Thymus (tissue), 11 donors: Measurements from ENCODE around the gene C4orf33. TPM values are rescaled to one million over a fixed set of nuclear protein-coding genes. Genes with fewer than 3 reads are reported as not detected.
A peak's percentile ranks its signal among the peaks of the same experiment; 100 is the strongest.

ENCODE experiments used
- DNase-seq, 9 donors: peaks; one replicate each; pipeline ENCODE4 v3.0.0-alpha.2; 2013; ENCODE audit warnings: low spot score in 9 of 9, low read depth in 6 of 9, missing footprints in 1 of 9
- H3K27ac ChIP-seq, 2 donors: one replicate each; pipeline ENCODE4 v1.5.1; 2013; ENCODE audit warnings: control low read depth in 1 of 2, low read depth in 1 of 2, low read length in 1 of 2, mild to moderate bottlenecking in 1 of 2, moderate library complexity in 1 of 2
- H3K27me3 ChIP-seq, 2 donors: one replicate each; pipeline ENCODE4 v1.5.1; 2013; ENCODE audit warnings: low read length in 1 of 2; ENCODE audit not compliant: control insufficient read depth in 2 of 2, insufficient read depth in 1 of 2
- H3K36me3 ChIP-seq, 2 donors: one replicate each; pipeline ENCODE4 v1.5.1; 2013; ENCODE audit warnings: low read length in 1 of 2, mild to moderate bottlenecking in 1 of 2, moderate library complexity in 1 of 2; ENCODE audit not compliant: control insufficient read depth in 2 of 2, insufficient read depth in 2 of 2
- H3K4me1 ChIP-seq, 2 donors: one replicate each; pipeline ENCODE4 v1.5.1; 2013; ENCODE audit warnings: low read length in 2 of 2; ENCODE audit not compliant: control insufficient read depth in 2 of 2, insufficient read depth in 2 of 2
- H3K4me3 ChIP-seq, 2 donors: one replicate each; pipeline ENCODE4 v1.5.1; 2013; ENCODE audit warnings: low read length in 2 of 2, control low read depth in 1 of 2, mild to moderate bottlenecking in 1 of 2
- H3K9me3 ChIP-seq, 2 donors: one replicate each; pipeline ENCODE4 v1.5.1; 2013; ENCODE audit warnings: low read length in 1 of 2, mild to moderate bottlenecking in 1 of 2; ENCODE audit not compliant: control insufficient read depth in 2 of 2, insufficient read depth in 1 of 2
- WGBS: extraction: QIAGEN DNeasy Blood & Tissue Kit; methylation state at CpG from one replicate; pipeline ENCODE4 v1.1.7; 2013; 5-methylcytosine and 5-hydroxymethylcytosine counted together
- polyA plus RNA-seq: library from polyadenylated mRNA; stranded (reverse); fragments of 200-250 nt; gene quantifications from one replicate; pipeline ENCODE4 v1.2.3, GENCODE V29; 2013
- total RNA-seq: library from RNA; stranded (reverse); fragments of 120-200 nt; gene quantifications from one replicate; pipeline ENCODE4 v1.2.4, GENCODE V29; 2013
- donor health status: healthy.

Gene C4orf33
- total and polyA plus RNA-seq, 2 donors: 10.3 to 14.9 TPM

- 98% methylated on average over 5 of the region's 5 CpGs for WGBS
- no peak for DNase-seq
- no peak overlapping the region for H3K4me3 ChIP-seq
- H3K4me1 ChIP-seq: no peaks in the 10 kb centered on the region
- no peak overlapping the region for H3K27ac ChIP-seq
- peaks cover 14 to 34% of the 10 kb centered on the region in 2 donors for H3K36me3 ChIP-seq
- H3K27me3 ChIP-seq: no peaks in the 10 kb centered on the region
- peaks cover 0 to 13% of the 10 kb centered on the region in 2 donors for H3K9me3 ChIP-seq
Measured at GRCh38 chr4:129082302-129082701, 13.7 kb upstream of the C4orf33 start.

GRCh38 chr4:129085472-129085871 lies 10.5 kb upstream of the C4orf33 start:
- Histone ChIP-seq H3K36me3 (peaks cover 6 to 15% of the 10 kb centered on the region in 2 donors), H3K4me3 (no peak overlapping the region), H3K4me1 (no peaks in the 10 kb centered on the region), H3K9me3 (peaks cover 0 to 3% of the 10 kb centered on the region in 2 donors), H3K27ac (no peak overlapping the region), H3K27me3 (no peaks in the 10 kb centered on the region)
- 99% methylated on average over 4 of the region's 4 CpGs for WGBS
- no peak for DNase-seq

GRCh38 chr4:129087516-129087915 lies 8.4 kb upstream of the C4orf33 start:
- no peak for DNase-seq
- H3K4me1 ChIP-seq: peaks cover 7 to 13% of the 10 kb centered on the region in 2 donors
- no peaks in the 10 kb centered on the region for H3K9me3 ChIP-seq
- H3K27ac ChIP-seq: no peak overlapping the region
- WGBS: 98% methylated on average over 2 of the region's 2 CpGs
- H3K27me3 ChIP-seq: no peaks in the 10 kb centered on the region
- peaks cover 0 to 3% of the 10 kb centered on the region in 2 donors for H3K36me3 ChIP-seq
- no peak overlapping the region for H3K4me3 ChIP-seq

GRCh38 chr4:129092631-129093190 lies 3.2 kb upstream of the C4orf33 start:
- Histone ChIP-seq H3K4me1 (peaks cover 7 to 13% of the 10 kb centered on the region in 2 donors), H3K27ac (peak overlapping the region; percentile 98 to 99)
- under 1% methylated on average over 11 of the region's 11 CpGs for WGBS

GRCh38 chr4:129093191-129093920 lies 2.6 kb upstream of the C4orf33 start, which contains the start of gene SCLT1:
TSS of gene SCLT1 (minus strand) at chr4:129093539. CDS start at chr4:129093103, 436 bp downstream.
- Histone ChIP-seq H3K4me3 (peak within 1 kb of the TSS; percentile 99 to 100), H3K4me1 (peaks cover 7 to 13% of the 10 kb centered on the region in 2 donors)
- under 1% methylated on average over 57 of the region's 57 CpGs for WGBS

More at GRCh38 chr4:129092631-129093190, 3.2 kb upstream of the C4orf33 start:
- Histone ChIP-seq H3K4me3 (peak overlapping the region; percentile 99 to 100), H3K9me3 (peaks cover 0 to 1% of the 10 kb centered on the region in 2 donors), H3K27me3 (no peaks in the 10 kb centered on the region), H3K36me3 (no peaks in the 10 kb centered on the region)
- no peak for DNase-seq

GRCh38 chr4:129094347-129094746 lies 1.6 kb upstream of the C4orf33 start:
- H3K4me1 ChIP-seq: peaks cover 7 to 13% of the 10 kb centered on the region in 2 donors
- no peak for DNase-seq

More at GRCh38 chr4:129093191-129093920, 2.6 kb upstream of the C4orf33 start, which contains the start of gene SCLT1:
- Histone ChIP-seq H3K27ac (peak within 1 kb of the TSS; percentile 98 to 99), H3K27me3 (no peaks in the 10 kb centered on the region), H3K36me3 (no peaks in the 10 kb centered on the region), H3K9me3 (peaks cover 0 to 1% of the 10 kb centered on the region in 2 donors)
- peak; percentile 90 to 98 (median 94) for DNase-seq

GRCh38 chr4:129098531-129099001 lies 2.6 kb downstream of the C4orf33 start:
- no peaks in the 10 kb centered on the region for H3K36me3 ChIP-seq

More at GRCh38 chr4:129094347-129094746, 1.6 kb upstream of the C4orf33 start:
- Histone ChIP-seq H3K27me3 (no peaks in the 10 kb centered on the region), H3K27ac (peak overlapping the region in 1 of 2 donors; percentile 99), H3K9me3 (peaks cover 0 to 1% of the 10 kb centered on the region in 2 donors), H3K36me3 (no peaks in the 10 kb centered on the region), H3K4me3 (no peak overlapping the region)
- 94% methylated on average over 3 of the region's 3 CpGs for WGBS

GRCh38 chr4:129109965-129110824 lies 14.2 kb downstream of the C4orf33 start:
- Histone ChIP-seq H3K9me3 (no peaks in the 10 kb centered on the region), H3K4me1 (no peaks in the 10 kb centered on the region), H3K27me3 (no peaks in the 10 kb centered on the region), H3K27ac (no peak overlapping the region), H3K36me3 (peaks cover 0 to 9% of the 10 kb centered on the region in 2 donors), H3K4me3 (no peak overlapping the region)
- WGBS: 97% methylated on average over 3 of the region's 3 CpGs
- no peak for DNase-seq

More at GRCh38 chr4:129098531-129099001, 2.6 kb downstream of the C4orf33 start:
- Histone ChIP-seq H3K9me3 (no peaks in the 10 kb centered on the region), H3K27me3 (no peaks in the 10 kb centered on the region), H3K4me3 (no peak overlapping the region), H3K4me1 (no peaks in the 10 kb centered on the region), H3K27ac (no peak overlapping the region)
- no peak for DNase-seq
